NCI-H748 (cell line): ENCODE results near the gene GRWD1.

Experiments used
- DNase-seq: peaks from one replicate; lab custom pipeline; 2025; ENCODE audit not compliant: unreplicated experiment; lab: John Stamatoyannopoulos, UW

The GRWD1 gene

DNA sequence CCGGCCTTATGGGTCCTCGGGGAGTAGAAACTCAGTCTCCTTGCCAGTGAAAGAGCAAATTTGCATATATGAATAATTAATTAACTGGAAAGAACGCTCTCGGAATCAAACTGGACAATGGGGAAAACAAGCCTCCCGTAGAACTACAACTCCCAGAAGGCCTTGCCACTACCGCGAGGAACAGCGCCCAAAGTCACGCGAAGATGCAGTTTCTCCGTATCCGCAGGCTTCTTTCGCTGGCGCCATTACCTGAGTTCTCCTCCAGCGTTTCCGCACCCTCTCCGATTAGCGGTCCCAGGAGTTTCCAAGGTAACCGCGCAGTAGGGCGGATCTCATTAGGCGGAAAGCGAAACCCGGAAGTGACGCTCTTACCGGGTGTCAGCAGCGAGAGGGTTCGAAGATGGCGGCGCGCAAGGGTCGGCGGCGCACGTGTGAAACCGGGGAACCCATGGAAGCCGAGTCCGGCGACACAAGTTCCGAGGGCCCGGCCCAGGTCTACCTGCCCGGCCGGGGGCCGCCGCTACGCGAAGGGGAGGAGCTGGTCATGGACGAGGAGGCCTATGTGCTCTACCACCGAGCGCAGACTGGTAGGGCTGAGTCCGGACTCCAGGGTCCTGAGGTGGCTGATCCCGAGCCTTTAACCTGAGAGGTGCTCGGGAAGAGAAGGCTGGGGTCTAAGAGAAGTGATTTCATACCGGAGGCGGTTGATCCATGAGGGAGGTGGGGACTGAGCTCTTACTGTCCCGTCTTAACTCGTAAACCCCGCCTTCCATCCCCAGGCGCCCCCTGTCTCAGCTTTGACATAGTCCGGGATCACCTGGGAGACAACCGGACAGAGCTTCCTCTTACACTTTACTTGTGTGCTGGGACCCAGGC is at the start of gene GRWD1:
Gene GRWD1, plus strand, starts transcription at position 378 of the 876 bp plus-strand sequence. Its CDS starts 23 bp downstream, at position 401.
- DNase-seq = peak; percentile 99

DNA sequence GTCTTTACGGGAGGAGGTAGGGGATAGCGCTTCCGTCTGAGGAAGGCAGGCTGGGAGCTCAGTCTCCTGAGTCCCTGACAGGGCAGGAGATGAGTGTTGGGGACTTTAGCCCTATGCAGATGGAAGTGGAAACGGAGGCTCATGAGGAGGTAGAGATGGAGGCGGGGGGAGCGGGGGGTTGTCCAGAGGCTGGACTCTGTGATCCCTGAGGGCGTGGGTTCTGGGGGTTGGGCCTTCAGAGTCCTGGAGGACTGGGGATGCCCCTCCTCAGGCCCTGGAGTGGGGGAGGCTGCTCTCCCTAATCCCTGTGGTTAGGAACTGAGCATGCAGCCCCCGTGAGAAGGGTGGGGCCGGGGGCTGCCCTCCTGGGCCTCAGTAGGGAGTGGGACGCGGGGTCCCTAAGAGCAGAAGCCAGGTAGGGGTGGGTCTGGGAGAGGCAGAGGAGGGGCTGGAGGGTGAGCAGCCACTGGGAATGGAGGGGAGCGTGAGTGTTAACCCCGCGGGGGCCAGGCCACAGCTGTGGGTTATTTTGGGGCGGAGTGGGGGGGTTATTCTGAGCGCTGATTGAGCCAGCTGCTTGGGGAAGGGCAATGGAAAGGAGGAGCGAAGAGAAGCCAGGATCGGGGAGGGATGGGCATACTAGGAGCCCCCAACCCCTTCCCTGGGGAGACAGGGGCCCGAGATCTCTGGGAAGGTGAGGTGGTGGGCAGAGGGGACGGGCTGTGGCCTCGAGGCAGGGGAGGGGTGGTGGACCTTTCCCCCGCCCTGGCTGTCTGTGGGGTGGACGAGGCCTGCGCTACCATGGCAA is 49.6 kb upstream of the GRWD1 start:
- DNase-seq = no peak

DNA sequence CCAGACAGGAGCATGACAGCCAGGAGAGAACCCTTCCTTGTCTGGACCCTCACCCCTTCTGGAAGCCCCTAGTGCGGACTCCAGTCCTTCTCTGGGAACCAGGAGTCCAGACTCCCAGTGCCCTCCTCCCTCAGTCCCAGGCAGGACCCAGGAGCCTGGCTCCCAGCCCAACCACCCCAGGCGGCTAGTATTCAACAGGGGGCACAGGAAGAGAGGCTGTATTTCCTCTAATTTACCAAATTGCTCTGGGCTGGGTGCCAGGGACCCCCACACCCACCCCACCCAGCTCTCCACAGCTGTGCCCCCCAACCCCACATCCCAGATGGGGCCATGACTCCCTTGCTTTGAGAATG is 49.0 kb upstream of the GRWD1 start:
- peak; percentile 29 for DNase-seq

DNA sequence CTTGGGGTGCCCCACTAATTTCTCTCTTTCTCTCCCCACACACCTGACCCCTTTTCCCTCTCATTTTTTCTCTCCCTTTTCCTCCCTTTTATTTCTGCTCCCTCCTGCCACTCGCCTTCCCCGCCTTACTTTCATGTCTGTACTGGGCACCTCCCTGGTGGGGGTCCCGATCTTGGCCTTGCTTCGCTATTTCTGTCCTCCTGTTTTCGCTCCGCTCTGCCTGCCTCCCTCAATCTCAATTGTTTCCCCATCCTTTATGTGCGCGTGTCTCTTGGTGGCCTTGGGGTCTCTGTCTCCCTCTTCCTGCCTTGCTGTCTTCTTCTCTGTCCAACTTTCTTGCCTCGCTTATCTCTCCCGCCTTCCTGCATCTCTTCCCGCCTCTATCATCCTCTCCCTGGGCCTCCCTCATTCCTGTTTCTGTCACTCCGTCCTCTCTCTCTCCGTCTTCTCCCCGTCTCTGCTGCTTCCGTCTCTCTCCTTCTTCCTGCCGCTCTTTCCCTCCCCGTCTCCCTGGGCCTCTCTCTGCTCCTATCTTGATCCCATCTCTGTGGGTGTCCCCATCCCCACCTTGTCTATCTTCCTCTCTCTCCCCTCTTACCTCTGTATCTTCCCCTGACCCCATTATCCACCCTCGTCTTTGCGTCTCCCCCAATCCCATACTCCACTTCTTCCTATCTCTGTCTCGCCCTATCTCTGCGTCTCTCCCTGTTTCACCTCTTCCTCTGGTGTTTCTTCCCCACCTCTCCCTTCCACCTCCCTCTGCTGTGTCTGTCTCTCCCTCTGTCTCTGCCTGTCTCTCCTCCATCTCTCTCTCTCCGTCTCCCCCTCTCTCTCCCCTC is 48.3 kb upstream of the GRWD1 start:
- DNase-seq = no peak

DNA sequence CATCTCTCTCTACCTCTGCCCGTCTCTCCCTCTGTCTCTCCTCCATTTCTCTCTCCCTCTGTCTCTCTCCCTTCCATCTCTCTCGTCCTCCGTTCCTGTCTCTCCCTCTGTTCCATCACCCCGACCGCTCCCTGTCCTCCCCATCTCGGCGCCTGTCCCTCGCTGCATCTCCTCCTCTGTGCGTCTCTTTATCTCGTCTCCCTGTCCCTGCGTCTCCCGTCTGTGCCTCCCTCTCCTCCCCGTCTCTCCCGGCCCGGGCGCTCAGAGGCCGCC is 47.7 kb upstream of the GRWD1 start:
- peak; percentile 78 for DNase-seq

DNA sequence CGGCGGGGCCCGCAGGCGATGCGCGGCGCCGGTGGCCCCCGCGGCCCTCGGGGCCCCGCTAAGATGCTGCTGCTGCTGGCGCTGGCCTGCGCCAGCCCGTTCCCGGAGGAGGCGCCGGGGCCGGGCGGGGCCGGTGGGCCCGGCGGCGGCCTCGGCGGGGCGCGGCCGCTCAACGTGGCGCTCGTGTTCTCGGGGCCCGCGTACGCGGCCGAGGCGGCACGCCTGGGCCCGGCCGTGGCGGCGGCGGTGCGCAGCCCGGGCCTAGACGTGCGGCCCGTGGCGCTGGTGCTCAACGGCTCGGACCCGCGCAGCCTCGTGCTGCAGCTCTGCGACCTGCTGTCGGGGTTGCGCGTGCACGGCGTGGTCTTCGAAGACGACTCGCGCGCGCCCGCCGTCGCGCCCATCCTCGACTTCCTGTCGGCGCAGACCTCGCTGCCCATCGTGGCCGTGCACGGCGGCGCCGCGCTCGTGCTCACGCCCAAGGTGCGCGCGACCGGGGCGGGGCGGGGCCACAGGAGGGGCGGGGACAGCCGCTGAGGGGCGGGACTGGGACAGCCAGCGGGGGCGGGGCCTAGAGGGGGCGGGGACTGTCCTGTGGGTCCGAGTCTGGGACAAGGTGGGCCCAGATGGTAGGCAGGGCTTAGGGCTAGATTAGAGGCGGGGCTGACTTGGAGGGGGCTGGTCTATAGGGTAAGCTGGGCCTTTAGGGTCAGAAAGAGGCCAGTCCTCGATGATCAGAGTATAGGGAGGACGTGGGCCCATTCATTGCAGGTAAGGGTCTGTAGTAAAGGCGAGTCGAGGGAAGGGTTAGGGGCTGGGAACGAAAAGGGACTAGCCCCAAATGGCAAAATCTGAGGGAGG is 47.2 kb upstream of the GRWD1 start:
- DNase-seq = peak; percentile 99

DNA sequence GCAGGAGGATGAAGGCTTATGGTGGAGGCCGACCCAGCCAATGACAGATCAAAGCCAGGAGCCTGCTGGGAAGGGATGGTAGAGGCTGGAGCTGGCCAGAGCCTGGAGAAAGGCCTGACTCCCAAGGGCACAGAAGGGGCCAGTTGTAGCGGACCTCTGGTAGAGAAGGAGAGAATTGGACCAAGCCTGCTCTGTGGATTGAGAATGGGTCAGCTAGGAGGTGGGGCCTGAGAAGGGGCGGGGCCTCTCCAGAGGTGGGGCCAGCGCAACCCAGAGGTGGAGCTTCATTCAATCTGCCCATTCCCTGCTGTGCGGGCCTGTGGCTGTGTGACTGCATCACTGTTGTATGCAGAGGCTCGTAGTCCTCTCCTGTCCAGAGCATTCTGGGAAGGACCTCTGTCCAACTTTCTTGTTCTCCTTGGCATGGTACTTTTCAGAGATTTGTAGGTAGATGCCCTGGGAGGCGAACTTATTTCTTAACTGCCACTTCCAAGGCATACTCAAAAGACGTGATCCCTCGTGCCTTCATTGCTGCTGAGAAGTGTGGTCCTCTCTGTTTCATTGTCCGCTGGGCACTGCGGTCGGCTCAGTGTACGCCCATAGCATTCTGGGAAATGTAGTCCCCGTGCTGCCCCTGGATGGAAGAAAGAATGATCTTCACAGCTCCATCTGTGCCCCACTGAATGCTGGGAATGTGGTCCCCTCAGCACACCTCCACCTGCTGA is 45.6 kb upstream of the GRWD1 start:
- peak; percentile 86 for DNase-seq

DNA sequence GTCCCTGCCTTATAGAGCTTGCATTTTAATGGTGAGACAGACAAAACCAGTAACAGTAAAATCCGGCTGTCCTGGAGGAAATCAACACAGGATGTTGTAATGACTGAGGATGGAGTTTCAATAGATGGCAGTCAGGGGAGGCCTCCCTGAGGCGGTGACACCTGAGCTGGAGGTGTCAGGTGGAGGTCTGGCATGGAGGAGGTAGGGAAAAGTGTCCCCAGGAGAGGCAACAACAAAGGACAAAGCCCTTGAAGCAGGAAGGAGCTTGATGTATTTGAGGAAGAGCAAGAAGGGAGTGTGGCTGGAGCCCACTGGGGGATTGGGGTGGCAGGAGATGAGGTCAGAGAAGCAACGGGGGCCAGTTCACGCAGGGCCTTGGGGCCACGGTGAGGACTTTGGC is 44.5 kb upstream of the GRWD1 start:
- DNase-seq = no peak

DNA sequence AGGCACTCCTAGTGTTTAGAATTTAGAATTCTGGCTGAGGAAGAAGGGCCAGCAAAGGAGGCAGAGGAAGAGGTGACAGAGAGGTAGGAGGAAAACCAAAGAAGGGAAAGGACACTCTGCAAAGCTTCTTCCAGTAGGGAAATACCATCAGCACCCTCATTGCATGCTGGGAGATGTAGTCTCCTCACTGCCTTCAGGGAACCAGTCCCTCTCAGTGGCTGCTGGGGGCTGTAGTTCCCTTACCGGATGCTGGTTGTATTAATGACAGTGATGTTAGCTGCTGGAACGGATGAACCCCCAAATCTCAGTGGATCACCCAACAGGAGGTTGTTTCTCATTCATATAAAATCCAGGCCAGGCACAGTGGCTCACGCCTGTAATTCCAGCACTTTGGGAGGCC is 42.2 kb upstream of the GRWD1 start:
- DNase-seq = peak; percentile 67

DNA sequence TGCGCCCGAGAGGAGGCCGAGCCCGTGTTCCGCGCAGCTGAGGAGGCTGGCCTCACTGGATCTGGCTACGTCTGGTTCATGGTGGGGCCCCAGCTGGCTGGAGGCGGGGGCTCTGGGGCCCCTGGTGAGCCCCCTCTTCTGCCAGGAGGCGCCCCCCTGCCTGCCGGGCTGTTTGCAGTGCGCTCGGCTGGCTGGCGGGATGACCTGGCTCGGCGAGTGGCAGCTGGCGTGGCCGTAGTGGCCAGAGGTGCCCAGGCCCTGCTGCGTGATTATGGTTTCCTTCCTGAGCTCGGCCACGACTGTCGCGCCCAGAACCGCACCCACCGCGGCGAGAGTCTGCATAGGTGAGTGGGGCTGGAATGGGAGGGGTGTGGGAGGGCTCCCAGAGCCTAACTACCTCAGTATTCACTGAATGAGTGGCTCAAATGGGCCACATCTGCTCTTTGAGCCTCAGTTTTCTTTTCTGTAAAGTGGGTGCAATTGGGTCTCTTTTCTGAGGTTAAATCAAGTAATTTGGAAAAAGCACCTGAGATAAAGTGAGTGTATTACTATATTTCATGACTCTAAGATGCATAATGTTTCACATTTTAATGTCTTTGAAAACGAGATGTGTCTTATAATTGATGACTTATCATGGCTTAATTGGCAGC is 40.6 kb upstream of the GRWD1 start:
- DNase-seq = no peak

DNA sequence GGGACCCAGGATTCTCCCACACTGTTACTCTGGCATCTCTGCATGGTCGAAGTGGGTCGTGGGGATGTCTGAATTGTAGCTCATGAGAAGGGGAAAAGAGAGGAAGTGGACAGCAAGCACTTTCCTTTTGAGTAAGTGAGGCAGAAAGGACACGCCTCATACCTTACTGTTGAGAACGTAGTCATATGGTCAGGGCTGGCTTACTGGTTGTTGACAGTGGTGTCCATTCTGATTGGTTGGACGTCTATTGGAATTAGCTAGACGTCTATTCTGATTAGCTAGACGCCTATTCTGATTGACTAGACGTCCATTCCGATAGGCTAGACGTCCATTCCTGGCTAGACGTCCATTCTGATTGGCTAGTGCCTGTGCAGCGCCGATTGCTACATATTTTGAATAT is 39.9 kb upstream of the GRWD1 start:
- DNase-seq = no peak

DNA sequence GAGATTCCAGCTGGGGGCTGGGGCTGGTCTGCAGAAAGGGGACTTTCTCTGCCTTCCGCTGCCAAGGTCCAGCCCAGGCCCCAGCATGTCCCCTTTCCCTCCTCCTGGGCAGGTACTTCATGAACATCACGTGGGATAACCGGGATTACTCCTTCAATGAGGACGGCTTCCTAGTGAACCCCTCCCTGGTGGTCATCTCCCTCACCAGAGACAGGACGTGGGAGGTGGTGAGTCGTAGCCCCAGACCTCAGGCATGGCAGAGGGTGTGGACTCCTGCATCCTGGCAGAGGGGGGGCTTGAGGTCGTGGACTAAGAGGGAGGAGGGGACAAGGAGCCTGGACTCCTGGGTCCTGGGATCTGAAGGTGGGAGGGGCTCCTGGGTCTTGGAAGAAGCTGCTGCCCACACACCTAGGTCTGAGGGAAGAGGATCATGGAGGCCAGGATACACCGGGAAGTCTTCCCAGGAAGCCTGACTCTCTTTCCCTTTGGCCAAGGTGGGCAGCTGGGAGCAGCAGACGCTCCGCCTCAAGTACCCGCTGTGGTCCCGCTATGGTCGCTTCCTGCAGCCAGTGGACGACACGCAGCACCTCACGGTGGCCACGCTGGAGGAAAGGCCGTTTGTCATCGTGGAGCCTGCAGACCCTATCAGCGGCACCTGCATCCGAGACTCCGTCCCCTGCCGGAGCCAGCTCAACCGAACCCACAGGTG is 31.8 kb upstream of the GRWD1 start:
- peak; percentile 63 for DNase-seq

DNA sequence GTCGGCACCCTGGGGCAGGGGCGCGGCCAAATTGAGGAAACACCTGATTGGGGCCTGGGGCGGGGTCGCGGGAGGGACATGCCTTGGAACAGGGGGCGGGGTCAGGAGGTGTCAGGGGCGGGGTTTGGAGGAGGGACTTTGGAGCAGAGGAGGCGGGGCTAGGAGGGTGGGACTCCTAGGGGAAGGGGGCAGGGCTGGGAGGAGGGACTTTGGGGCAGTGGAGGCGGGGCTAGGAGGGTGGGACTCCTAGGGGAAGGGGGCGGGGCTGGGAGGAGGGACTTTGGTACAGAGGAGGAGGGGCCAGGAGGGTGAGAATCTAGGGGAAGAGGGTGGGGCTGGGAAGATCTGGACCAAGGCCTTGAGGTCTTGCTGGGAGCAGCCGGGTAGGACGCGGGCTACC is 30.4 kb upstream of the GRWD1 start:
- peak; percentile 50 for DNase-seq

DNA sequence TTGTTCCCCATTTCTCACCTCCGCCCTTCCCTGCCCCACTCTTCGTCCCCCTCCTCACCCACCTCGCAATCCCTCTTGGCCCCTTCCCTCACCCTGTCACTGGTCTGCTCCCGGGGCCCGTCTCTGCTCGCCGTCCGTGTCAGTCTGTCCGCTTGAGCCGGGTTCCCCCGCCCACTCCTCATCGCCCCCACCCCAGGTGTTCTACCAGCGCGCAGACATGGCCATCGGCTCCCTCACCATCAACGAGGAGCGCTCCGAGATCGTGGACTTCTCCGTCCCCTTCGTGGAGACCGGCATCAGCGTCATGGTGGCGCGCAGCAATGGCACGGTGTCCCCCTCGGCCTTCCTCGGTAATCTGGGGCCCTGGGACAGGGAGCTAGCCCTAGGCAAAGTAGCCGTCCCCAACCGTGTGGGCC is 30.0 kb upstream of the GRWD1 start:
- DNase-seq = no peak

DNA sequence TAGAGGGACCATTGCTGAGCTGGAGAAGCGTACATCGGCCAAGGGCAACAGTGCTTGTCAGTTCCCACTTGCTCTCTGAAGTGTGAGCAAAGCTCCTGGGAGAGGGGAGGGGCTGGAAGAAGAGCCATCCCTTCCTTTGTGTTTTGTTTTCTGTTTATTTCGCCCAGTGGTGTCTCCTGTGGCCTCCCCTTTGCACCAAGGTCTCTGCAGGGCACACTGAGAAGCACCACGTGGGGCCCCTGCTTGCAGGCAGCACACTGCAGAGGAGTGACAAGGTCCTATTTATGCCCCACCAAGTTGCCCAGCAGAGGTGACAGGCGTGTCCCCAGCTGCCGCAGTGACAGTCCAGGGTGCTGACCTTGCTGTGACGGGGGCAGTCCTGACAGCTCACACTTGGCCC is 28.4 kb upstream of the GRWD1 start:
- DNase-seq = no peak

DNA sequence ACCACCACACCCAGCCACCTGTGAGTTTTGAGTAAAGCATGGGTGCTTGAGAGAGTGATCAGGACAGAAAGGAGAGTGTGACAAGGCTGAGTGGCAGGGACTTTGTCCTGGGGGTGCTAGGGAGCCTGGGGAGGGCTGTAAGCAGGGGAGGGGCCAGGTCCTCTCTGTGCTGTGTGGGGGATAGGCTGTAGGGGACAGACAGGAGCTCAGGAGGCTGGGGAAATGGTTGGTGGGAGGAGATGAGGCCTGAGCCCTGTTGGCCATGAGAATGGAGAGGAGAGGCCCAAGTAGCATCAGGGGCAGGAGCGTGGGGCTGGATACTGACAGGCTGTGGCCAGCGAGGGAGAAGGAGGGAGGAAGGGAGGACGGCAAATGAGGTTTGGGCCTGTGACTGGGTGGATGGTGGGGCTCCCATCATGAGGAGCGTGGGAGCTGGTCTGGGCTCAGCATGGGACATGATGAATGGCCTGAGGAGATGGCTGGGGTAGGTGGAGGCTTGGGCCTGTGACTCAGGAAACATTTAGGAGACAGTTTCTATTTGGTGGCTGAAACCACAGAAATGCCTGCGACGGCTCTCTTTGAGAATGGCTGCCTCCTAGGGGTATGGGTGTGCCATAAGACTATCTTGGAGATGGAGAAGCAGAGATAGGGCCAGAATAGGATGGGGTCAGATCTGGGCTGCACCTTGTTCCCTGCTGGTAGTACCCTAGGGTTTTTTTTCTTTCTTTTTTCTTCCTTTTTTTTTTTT is 27.3 kb upstream of the GRWD1 start:
- DNase-seq = no peak

DNA sequence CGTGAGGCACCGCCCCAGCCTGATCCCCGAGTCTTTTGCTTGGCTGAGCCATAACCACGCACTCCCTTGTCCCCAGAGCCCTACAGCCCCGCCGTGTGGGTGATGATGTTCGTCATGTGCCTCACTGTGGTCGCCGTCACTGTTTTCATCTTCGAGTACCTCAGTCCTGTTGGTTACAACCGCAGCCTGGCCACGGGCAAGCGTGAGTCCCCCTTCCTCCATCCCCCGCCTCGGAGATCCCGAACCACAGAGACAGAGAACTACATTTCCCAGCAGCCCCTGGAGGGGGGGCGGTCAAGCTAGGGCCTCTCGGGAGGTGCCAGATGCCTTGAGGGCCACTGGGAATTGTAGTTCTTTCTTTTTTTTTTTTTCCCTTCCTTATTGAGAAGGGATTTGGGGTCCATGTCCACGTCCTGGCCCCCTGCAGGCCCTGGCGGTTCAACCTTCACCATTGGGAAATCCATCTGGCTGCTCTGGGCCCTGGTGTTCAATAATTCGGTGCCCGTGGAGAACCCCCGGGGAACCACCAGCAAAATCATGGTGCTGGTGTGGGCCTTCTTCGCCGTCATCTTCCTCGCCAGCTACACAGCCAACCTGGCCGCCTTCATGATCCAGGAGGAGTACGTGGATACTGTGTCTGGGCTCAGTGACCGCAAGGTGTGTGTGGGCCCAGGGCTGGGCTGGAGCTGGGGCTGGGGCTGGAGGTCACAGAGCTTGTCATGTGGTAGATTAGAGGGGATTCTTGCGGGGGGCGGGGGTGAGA is 26.4 kb upstream of the GRWD1 start:
- DNase-seq = peak; percentile 24
